ENCODE measurements around the gene MED1.

MED1 gene

DNA sequence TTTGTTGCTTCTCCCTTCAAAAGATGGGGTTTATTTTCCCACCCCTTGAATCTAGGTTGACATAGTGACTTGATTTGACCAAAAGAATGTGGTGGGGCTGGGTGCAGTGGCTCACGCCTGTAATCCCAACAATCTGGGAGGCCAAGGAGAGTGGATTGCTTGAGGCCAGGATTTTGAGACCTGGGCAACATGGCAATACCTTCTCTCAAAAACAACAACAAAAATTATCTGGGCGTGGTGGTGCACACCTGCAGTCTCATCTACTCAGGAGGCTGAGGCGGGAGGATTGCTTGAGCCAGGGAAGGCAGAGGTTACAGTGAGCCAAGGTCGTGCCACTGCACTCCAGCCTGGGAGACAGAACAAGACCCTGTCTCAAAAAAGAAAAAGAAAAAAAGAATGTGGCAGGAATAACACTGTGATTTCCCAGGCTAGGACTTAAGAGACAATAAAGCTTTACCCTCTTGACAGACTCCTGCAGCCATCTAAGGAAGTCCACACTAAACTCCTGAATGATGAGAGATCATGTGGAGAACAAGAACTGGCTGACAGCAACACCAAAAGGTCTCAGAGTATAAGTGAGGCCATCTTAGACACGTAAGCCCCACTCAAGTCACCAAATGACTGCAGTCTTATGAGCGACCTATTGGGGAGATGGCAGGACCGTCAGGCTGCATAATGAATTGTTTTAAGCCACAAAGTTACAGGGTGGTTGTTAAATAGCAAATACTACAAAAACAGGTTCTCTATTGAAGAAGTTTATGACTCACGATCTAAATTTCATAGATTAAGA, 86.6 kb downstream of the MED1 start:
- no peak for ATAC-seq

DNA sequence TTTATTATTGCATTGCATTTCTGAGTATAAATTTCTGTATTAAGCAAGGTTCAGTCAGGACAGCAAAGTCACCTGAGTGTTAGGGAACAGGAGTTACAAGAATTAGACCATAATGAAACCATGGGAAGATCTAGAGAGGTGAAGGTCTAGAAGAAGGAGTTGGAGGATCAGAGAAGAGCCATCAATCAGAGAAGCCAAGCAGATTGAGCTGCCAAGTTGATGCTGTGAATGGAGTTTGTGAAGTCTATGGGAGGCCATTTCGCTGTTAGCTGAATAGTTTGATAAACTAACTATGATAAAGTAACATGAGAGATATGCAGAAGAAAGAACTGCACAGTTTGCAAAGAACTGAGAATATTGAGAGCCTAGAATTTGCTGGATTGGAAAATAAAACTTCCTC, 90.0 kb downstream of the MED1 start:
- no peak for ATAC-seq

DNA sequence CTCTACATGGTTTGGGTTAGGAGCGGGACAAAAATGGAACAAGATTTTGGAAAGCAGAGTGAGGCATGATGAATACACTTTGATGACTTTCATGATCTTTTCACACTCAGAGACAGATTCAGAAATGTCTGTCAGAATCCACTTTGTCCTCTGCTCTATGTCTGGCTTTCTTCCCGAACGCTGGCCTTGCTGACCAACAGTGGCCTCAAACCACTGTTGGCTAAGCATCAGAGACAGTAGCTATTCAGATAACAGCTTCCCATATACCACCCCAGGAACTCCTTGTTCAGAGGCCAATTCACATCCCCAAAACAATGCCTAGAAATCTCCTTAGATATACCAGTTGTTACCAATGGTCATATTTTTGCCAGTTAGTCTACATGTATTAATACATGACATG, 90.5 kb downstream of the MED1 start:
- ATAC-seq = no peak

DNA sequence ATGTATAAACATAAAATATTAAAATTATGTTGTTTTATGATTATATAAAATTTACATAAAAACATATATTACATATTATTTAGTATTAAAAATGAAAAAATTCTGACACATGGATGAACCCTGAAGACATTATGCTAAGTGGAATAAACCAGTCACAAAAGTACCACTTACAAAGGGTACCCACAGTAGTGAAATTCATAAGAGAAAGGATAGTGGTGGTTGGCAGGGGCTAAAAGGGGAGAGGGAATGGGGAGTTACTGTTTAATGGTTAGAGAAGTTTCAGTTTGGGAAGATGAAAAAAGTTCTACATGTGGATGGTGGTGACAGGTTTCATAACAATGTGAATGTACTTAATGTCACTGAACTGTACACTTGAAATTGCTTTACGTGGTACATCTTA, 91.1 kb downstream of the MED1 start:
- ATAC-seq = no peak

DNA sequence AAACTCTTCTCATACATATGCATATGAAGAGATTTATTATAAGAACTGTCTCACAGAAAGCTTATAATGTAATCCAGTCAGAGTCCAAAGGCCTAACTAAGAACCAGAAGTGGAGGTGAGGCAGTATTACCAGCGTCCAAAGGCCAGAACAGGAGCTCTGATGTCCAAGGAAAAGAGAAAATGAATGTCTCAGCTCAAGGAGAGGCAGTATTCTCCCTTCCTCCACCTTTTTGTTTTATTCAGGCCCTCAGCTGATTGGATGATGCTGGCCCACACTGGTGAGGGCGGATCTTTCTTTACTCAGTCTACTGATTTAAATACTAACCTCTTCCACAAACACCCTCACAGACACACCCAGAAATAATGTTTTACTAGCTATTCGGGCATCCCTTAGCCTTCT, 93.1 kb downstream of the MED1 start:
- ATAC-seq = no peak

DNA sequence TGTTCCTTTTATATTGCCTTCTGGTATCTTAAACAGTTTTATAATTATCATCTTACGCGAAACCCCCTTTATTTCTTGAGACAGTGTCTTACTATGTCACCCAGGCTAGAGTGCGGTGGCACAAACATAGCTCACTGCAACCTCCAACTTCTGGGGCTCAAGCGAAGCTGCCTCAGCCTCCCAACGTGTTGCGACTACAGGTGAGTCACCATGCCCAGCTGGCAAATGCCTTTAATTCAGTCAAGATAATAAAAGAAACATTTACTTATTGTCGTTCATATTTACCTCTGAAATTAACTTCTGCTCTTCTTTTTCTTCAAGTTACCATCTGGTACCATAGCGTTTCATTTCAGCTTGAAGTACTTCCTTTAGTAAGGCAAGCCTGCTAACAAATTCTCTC, 93.6 kb downstream of the MED1 start:
- no peak for ATAC-seq

Data from activated CD4-positive, CD25-positive, alpha-beta regulatory T cell treated with anti-CD3 and anti-CD28 coated beads, Interleukin-2, amount 50 U/mL, for 24 hours (primary cell).